Fibroblast of lung (primary cell): Measurements from ENCODE around the gene CYP4F12. TPM values are rescaled to one million over a fixed set of nuclear protein-coding genes. Genes with fewer than 3 reads are reported as not detected.

Experiments used
- DNase-seq, 2 donors: peaks; one replicate each; pipeline versions ENCODE4 v3.0.0 to v3.0.0-alpha.2; 2010; ENCODE audit warnings: low read depth in 2 of 2
- H2AFZ ChIP-seq: 2 replicates; pipeline ENCODE4 v1.5.1; 2012; ENCODE audit warnings: low read length, control low read depth, inconsistent platforms
- H3K27ac ChIP-seq: 2 replicates; pipeline ENCODE4 v1.5.1; 2011; ENCODE audit warnings: low read length, control low read depth; ENCODE audit not compliant: insufficient read depth
- H3K27me3 ChIP-seq: 2 replicates; pipeline ENCODE4 v1.5.1; 2011; ENCODE audit warnings: mild to moderate bottlenecking, low read length; ENCODE audit not compliant: control insufficient read depth, insufficient read depth
- H3K36me3 ChIP-seq: 2 replicates; pipeline ENCODE4 v1.5.1; 2011; ENCODE audit warnings: low read length; ENCODE audit not compliant: control insufficient read depth, insufficient read depth
- H3K4me1 ChIP-seq: 2 replicates; pipeline ENCODE4 v1.5.1; 2011; ENCODE audit warnings: low read length; ENCODE audit not compliant: control insufficient read depth, insufficient read depth; ENCODE audit errors: extremely low read depth
- H3K4me2 ChIP-seq: 2 replicates; pipeline ENCODE4 v1.5.1; 2011; ENCODE audit warnings: low read length, control low read depth; ENCODE audit not compliant: insufficient read depth; ENCODE audit errors: extremely low read depth
- H3K4me3 ChIP-seq, 4 experiments: fragments of 200-600 bp in 1 of 4; sonication (generic) in 1 of 4; replicated peaks in 1 of 4; 2 replicates each; pipeline ENCODE4 v1.5.1; 2011 to 2016; ENCODE audit warnings: low read length in 4 of 4, low read depth in 3 of 4, mild to moderate bottlenecking in 3 of 4, control low read depth in 2 of 4, inconsistent platforms in 1 of 4, mixed read lengths in 1 of 4; ENCODE audit not compliant: insufficient read depth in 1 of 4; ENCODE audit errors: control extremely low read depth in 1 of 4
- H3K79me2 ChIP-seq: 2 replicates; pipeline ENCODE4 v1.5.1; 2012; ENCODE audit warnings: mild to moderate bottlenecking, low read length, inconsistent platforms; ENCODE audit not compliant: control insufficient read depth, insufficient read depth
- H3K9ac ChIP-seq: 2 replicates; pipeline ENCODE4 v1.5.1; 2011; ENCODE audit warnings: mild to moderate bottlenecking, low read length, control low read depth; ENCODE audit not compliant: insufficient read depth
- H3K9me3 ChIP-seq: 2 replicates; pipeline ENCODE4 v1.5.1; 2012; ENCODE audit warnings: low read depth, low read length; ENCODE audit not compliant: control insufficient read depth, insufficient read depth
- H4K20me1 ChIP-seq: 2 replicates; pipeline ENCODE4 v1.5.1; 2011; ENCODE audit warnings: low read length; ENCODE audit not compliant: control insufficient read depth, insufficient read depth; ENCODE audit errors: extremely low read depth
- EZH2 ChIP-seq: IDR thresholded peaks from 2 replicates; pipeline ENCODE4 v1.5.1; 2012; ENCODE audit warnings: low read length, control low read depth, mild to moderate bottlenecking; ENCODE audit errors: missing control alignments
- polyA plus RNA-seq, 2 donors: library from polyadenylated mRNA; depleted of rRNA in 1 of 2; stranded (reverse) in 1 of 2; unstranded in 1 of 2; fragments of >200 nt; gene quantifications; 2 replicates each; pipeline ENCODE4 v1.2.1, GENCODE V29; 2011 to 2012; ENCODE audit warnings: missing spikeins in 1 of 2
- total RNA-seq: library from RNA; depleted of rRNA; stranded (reverse); fragments of >200 nt; gene quantifications from 2 replicates; pipeline ENCODE4 v1.2.1, GENCODE V29; 2014
- TF ChIP-seq, protein P1 (sequence below), 2 donors: IDR thresholded peaks in 1 of 2; conservative IDR thresholded peaks in 1 of 2; 1 replicate in 1 of 2; 2 replicates in 1 of 2; pipeline ENCODE4 v1.5.1; 2011 to 2012; ENCODE audit warnings: low read length in 2 of 2, control low read depth in 1 of 2, inconsistent platforms in 1 of 2, low read depth in 1 of 2, mild to moderate bottlenecking in 1 of 2

CYP4F12 gene
- total and polyA plus RNA-seq, 2 donors (not counting 1 experiment from before 2014, with no cell fraction given), result not detected

DNA sequence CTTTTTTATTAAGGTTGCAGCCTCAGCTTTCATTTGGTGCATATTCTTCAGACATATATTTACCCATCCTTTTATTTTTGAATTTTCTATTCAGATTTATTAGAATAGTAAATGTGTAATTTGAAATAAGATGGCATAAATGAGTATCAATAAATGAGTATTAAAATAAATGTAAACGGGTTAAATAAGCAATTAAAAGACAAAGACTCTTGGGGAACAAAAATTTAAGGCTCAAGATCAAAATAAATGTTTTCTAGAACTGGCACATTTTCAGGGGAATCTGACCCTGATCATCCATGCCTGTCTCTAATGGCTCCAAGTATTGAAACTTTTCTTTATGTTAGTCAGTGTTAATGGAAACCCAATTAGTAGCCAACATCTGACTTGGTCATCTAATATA, 67.9 kb downstream of the CYP4F12 start:
- Histone ChIP-seq H3K4me1 (no peaks in the 10 kb centered on the region), H3K9ac (no peak overlapping the region), H3K27me3 (no peaks in the 10 kb centered on the region), H3K4me2 (no peak overlapping the region), H3K4me3 (no peak overlapping the region), H3K9me3 (no peaks in the 10 kb centered on the region), H3K79me2 (no peaks in the 10 kb centered on the region), H3K27ac (no peak overlapping the region), H4K20me1 (no peaks in the 10 kb centered on the region), H2AFZ (no peak overlapping the region), H3K36me3 (no peaks in the 10 kb centered on the region)
- no peak for TF ChIP-seq EZH2
- TF ChIP-seq, protein P1, sequence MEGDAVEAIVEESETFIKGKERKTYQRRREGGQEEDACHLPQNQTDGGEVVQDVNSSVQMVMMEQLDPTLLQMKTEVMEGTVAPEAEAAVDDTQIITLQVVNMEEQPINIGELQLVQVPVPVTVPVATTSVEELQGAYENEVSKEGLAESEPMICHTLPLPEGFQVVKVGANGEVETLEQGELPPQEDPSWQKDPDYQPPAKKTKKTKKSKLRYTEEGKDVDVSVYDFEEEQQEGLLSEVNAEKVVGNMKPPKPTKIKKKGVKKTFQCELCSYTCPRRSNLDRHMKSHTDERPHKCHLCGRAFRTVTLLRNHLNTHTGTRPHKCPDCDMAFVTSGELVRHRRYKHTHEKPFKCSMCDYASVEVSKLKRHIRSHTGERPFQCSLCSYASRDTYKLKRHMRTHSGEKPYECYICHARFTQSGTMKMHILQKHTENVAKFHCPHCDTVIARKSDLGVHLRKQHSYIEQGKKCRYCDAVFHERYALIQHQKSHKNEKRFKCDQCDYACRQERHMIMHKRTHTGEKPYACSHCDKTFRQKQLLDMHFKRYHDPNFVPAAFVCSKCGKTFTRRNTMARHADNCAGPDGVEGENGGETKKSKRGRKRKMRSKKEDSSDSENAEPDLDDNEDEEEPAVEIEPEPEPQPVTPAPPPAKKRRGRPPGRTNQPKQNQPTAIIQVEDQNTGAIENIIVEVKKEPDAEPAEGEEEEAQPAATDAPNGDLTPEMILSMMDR (conservative IDR thresholded peaks at IDR 0.05 in 1 of 2, IDR thresholded peaks at IDR 0.05 in 1 of 2; ENCODE audit: low read depth in 1 of 2, low read length in 2 of 2), result no peak
- no peak for DNase-seq

Other genes starting within 250 kb of the CYP4F12 start
- gene WIZ, start 223.1 kb upstream of the CYP4F12 start, total RNA-seq, result 5.6 and 9.7 TPM in 2 replicates
- 7.5 and 9.5 TPM in 2 replicates for gene WIZ, start 223.1 kb upstream of the CYP4F12 start, polyA plus RNA-seq
- under 0.01 TPM in 1 of 2 replicates, not detected in the other for gene RASAL3, start 208.5 kb upstream of the CYP4F12 start, total RNA-seq
- gene RASAL3, start 208.5 kb upstream of the CYP4F12 start, polyA plus RNA-seq, result 0.01 TPM in 1 of 2 replicates, not detected in the other
- not detected in 2 replicates for gene PGLYRP2, start 193.6 kb upstream of the CYP4F12 start, total RNA-seq
- gene PGLYRP2, start 193.6 kb upstream of the CYP4F12 start, polyA plus RNA-seq, result not detected in 2 replicates
- not detected in 2 replicates for gene CYP4F22, start 164.6 kb upstream of the CYP4F12 start, total RNA-seq
- gene CYP4F22, start 164.6 kb upstream of the CYP4F12 start, polyA plus RNA-seq, result not detected in 2 replicates
- gene CYP4F8, start 57.9 kb upstream of the CYP4F12 start, total RNA-seq, result not detected in 2 replicates
- gene CYP4F8, start 57.9 kb upstream of the CYP4F12 start, polyA plus RNA-seq, result not detected in 2 replicates
- not detected in 2 replicates for gene CYP4F3, start 32.2 kb upstream of the CYP4F12 start, total RNA-seq
- not detected in 2 replicates for gene CYP4F3, start 32.2 kb upstream of the CYP4F12 start, polyA plus RNA-seq
- not detected in 2 replicates for gene OR10H2, start 54.9 kb downstream of the CYP4F12 start, total RNA-seq
- gene OR10H2, start 54.9 kb downstream of the CYP4F12 start, polyA plus RNA-seq, result not detected in 2 replicates
- gene OR10H3, start 64.9 kb downstream of the CYP4F12 start, total RNA-seq, result not detected in 2 replicates
- gene OR10H3, start 64.9 kb downstream of the CYP4F12 start, polyA plus RNA-seq, result not detected in 2 replicates
- gene OR10H5, start 114.6 kb downstream of the CYP4F12 start, total RNA-seq, result not detected in 2 replicates
- not detected in 2 replicates for gene OR10H5, start 114.6 kb downstream of the CYP4F12 start, polyA plus RNA-seq
- not detected in 2 replicates for gene OR10H1, start 142.6 kb downstream of the CYP4F12 start, total RNA-seq
- not detected in 2 replicates for gene OR10H1, start 142.6 kb downstream of the CYP4F12 start, polyA plus RNA-seq
- not detected in 2 replicates for gene CYP4F2, start 225.0 kb downstream of the CYP4F12 start, total RNA-seq
- gene CYP4F2, start 225.0 kb downstream of the CYP4F12 start, polyA plus RNA-seq, result not detected in 2 replicates